Measurements from ENCODE around the gene BCAP29. TPM values are rescaled to one million over a fixed set of nuclear protein-coding genes. Genes with fewer than 3 reads are reported as not detected.
"Not testable (repeated sequence)": the region's sequence is repeated elsewhere in the genome, so short reads cannot be mapped to it uniquely, and the experiment has no call there.

BCAP29 gene
- total RNA-seq, 1 donor from 2014 or later = 92.1 TPM

- H3K36me3 ChIP-seq = peaks cover 0 to 6% of the 10 kb centered on the region in 2 donors
- H3K27me3 ChIP-seq = no peaks in the 10 kb centered on the region
- TF ChIP-seq POLR2AphosphoS5 (IDR thresholded peaks at IDR 0.05; ENCODE audit: insufficient read depth in 1 of 2, low read depth in 1 of 2) (no peak), CTCF (IDR thresholded peaks at IDR 0.05) (no peak)
- H3K4me1 ChIP-seq = no peaks in the 10 kb centered on the region
- DNase-seq (ENCODE audit: extremely low spot score in 2 of 2) = no peak
- no peak overlapping the region for H3K27ac ChIP-seq
- intact Hi-C loops (cut with DNase I) = no loop called here
- no peaks in the 10 kb centered on the region for H3K9me3 ChIP-seq
- no peak overlapping the region for H3K4me3 ChIP-seq
These were observed 50.3 kb downstream of the BCAP29 start for GRCh38 chr7:107630342-107630741.

GRCh38 chr7:107631588-107632491, 51.8 kb downstream of the BCAP29 start:
- Histone ChIP-seq H3K36me3 (peaks cover 0 to 6% of the 10 kb centered on the region in 2 donors), H3K4me1 (no peaks in the 10 kb centered on the region), H3K27me3 (no peaks in the 10 kb centered on the region), H3K27ac (no peak overlapping the region), H3K9me3 (no peaks in the 10 kb centered on the region), H3K4me3 (no peak overlapping the region)
- no peak for DNase-seq (ENCODE audit: extremely low spot score in 2 of 2)
- intact Hi-C loops (cut with DNase I) = no loop called here
- no peak for TF ChIP-seq CTCF (IDR thresholded peaks at IDR 0.05)
- no peak for TF ChIP-seq POLR2A (IDR thresholded peaks at IDR 0.05)
- TF ChIP-seq POLR2AphosphoS5 (IDR thresholded peaks at IDR 0.05; ENCODE audit: insufficient read depth in 1 of 2, low read depth in 1 of 2) = no peak

- H3K36me3 ChIP-seq = peaks cover 0 to 6% of the 10 kb centered on the region in 2 donors
- H3K4me1 ChIP-seq = no peaks in the 10 kb centered on the region
- TF ChIP-seq CTCF (IDR thresholded peaks at IDR 0.05) (no peak), POLR2A (IDR thresholded peaks at IDR 0.05) (no peak), POLR2AphosphoS5 (IDR thresholded peaks at IDR 0.05; ENCODE audit: insufficient read depth in 1 of 2, low read depth in 1 of 2) (no peak)
- DNase-seq (ENCODE audit: extremely low spot score in 2 of 2) = no peak
- no peaks in the 10 kb centered on the region for H3K9me3 ChIP-seq
- intact Hi-C loops (cut with DNase I) = no loop called here
- H3K4me3 ChIP-seq = no peak overlapping the region
- H3K27me3 ChIP-seq = no peaks in the 10 kb centered on the region
- no peak overlapping the region for H3K27ac ChIP-seq
These were observed 52.4 kb downstream of the BCAP29 start for GRCh38 chr7:107632492-107632865.

GRCh38 chr7:107638594-107638993, 58.5 kb downstream of the BCAP29 start:
- Histone ChIP-seq H3K9me3 (no peaks in the 10 kb centered on the region), H3K36me3 (no peaks in the 10 kb centered on the region), H3K27me3 (no peaks in the 10 kb centered on the region), H3K27ac (no peak overlapping the region), H3K4me1 (no peaks in the 10 kb centered on the region), H3K4me3 (no peak overlapping the region)
- TF ChIP-seq CTCF (IDR thresholded peaks at IDR 0.05) = no peak
- no peak for TF ChIP-seq POLR2A (IDR thresholded peaks at IDR 0.05)
- no peak for TF ChIP-seq POLR2AphosphoS5 (IDR thresholded peaks at IDR 0.05; ENCODE audit: insufficient read depth in 1 of 2, low read depth in 1 of 2)
- DNase-seq (ENCODE audit: extremely low spot score in 2 of 2) = no peak
- intact Hi-C loops (cut with DNase I) = no loop called here

GRCh38 chr7:107639070-107639469, 59.0 kb downstream of the BCAP29 start:
- H3K4me1 ChIP-seq; H3K36me3 ChIP-seq; H3K4me3 ChIP-seq; H3K27ac ChIP-seq; H3K9me3 ChIP-seq; H3K27me3 ChIP-seq; intact Hi-C loops (cut with DNase I); DNase-seq (ENCODE audit: extremely low spot score in 2 of 2): not testable (repeated sequence)
